Measurements from ENCODE around the gene ECM2.

DNA sequence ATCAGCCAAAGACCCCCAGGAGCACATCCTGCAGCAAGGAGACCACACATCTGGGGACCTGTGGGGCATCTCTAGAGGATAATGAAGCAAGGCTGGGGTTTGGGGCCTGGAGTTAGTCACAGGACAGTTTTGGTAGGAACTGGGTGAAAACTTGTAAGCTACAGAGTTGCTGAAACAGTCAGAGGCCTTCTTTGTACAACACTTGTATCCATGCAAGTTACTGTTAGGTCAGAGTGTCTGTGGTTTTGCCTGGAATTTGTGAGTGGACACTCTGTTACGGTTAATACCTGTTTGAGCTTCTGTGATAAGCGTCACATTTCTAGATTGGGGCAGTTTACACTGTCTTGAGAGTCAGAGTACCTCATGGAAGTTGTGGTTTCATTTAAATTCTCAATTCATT lies 30.9 kb downstream of the ECM2 start:
- TF ChIP-seq EZH2phosphoT487 (IDR thresholded peaks at IDR 0.05; ENCODE audit: borderline replicate concordance, low read length) (no peak), CTCF (conservative IDR thresholded peaks at IDR 0.05; ENCODE audit: low read depth, low read length) (no peak), EZH2 (IDR thresholded peaks at IDR 0.05; ENCODE audit: low read length, unreplicated experiment) (no peak)
